ENCODE data around the gene RAP1GAP2.
"Not testable (repeated sequence)": the region's sequence is repeated elsewhere in the genome, so short reads cannot be mapped to it uniquely, and the experiment has no call there.

DNA sequence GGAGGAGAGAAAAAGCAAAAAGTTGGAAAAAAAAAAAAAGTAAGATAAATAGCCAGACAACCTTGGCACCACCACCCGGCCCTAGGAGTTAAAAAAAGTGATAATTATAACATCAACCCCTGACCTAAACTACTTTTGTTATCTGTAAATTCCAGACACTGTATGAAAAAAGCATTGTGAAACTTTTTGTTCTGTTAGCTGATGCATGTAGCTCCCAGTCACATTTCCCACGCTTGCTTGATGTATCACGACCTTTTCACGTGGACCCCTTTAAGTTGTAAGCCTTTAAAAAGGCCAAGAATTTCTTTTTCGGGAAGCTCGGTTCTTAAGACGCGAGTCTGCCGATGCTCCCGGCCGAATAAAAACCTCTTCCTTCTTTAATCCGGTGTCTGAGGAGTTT, 10.9 kb upstream of the RAP1GAP2 start:
- TF ChIP-seq, protein P1, sequence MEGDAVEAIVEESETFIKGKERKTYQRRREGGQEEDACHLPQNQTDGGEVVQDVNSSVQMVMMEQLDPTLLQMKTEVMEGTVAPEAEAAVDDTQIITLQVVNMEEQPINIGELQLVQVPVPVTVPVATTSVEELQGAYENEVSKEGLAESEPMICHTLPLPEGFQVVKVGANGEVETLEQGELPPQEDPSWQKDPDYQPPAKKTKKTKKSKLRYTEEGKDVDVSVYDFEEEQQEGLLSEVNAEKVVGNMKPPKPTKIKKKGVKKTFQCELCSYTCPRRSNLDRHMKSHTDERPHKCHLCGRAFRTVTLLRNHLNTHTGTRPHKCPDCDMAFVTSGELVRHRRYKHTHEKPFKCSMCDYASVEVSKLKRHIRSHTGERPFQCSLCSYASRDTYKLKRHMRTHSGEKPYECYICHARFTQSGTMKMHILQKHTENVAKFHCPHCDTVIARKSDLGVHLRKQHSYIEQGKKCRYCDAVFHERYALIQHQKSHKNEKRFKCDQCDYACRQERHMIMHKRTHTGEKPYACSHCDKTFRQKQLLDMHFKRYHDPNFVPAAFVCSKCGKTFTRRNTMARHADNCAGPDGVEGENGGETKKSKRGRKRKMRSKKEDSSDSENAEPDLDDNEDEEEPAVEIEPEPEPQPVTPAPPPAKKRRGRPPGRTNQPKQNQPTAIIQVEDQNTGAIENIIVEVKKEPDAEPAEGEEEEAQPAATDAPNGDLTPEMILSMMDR (IDR thresholded peaks at IDR 0.05; ENCODE audit: low read depth, low read length, poor library complexity, severe bottlenecking) = not testable (repeated sequence)
- not testable (repeated sequence) for TF ChIP-seq EZH2phosphoT487 (IDR thresholded peaks at IDR 0.05; ENCODE audit: borderline replicate concordance, low read length)

Data from DOHH2 (cell line).